ENCODE data around the gene XYLT1. TPM values are rescaled to one million over a fixed set of nuclear protein-coding genes. Genes with fewer than 3 reads are reported as not detected.

Gene XYLT1
- total RNA-seq, 1 experiment from 2014 or later: 14.5 TPM

DNA sequence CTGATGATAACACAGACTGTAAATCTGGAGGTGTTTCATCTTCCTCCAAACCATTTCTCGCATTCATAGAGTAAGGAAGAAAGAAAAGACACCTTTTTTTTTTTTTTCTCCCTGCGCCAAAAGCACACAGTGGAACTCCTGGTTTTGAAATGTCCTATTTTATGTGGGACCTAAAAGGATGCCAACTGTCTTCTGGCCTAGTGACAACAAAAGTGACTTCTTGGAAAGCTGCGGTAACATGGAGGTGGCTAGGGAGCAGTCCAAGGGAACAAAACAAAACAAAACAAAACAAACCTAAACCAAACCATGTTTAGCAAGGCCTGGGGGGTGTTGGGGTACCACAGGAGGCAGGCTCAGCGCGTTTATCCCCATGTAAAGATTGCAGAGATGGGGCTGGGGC lies 174.8 kb downstream of the XYLT1 start:
- peaks cover 38 to 43% of the 10 kb centered on the region in 2 experiments for H3K4me1 Mint-ChIP-seq
- WGBS (ENCODE audit: extremely low coverage, insufficient read length, low lambda C conversion rate): no CpG with 5 or more reads among the region's 5 CpGs
- H3K9me3 Mint-ChIP-seq: no peaks in the 10 kb centered on the region
- no peak overlapping the region for H4K91ac ChIP-seq (ENCODE audit: insufficient read length, low read depth, low read length)
- no peak overlapping the region for H2BK20ac ChIP-seq (ENCODE audit: low read depth, low read length, poor library complexity, severe bottlenecking)
- H3K18ac ChIP-seq (ENCODE audit: insufficient read length, low read depth, low read length): no peak overlapping the region
- no peak overlapping the region for H2AK5ac ChIP-seq (ENCODE audit: insufficient read length, low read length)
- H3T11ph ChIP-seq (ENCODE audit: low read length): no peak overlapping the region
- no peaks in the 10 kb centered on the region for H3K4me1 ChIP-seq (ENCODE audit: insufficient read depth, low read length)
- no peak overlapping the region for H3K27ac ChIP-seq (ENCODE audit: insufficient read length, low read depth, low read length)
- H3K4me2 ChIP-seq (ENCODE audit: insufficient read depth, insufficient read length, low read length): no peak overlapping the region
- no peaks in the 10 kb centered on the region for H3K27me3 Mint-ChIP-seq (ENCODE audit: low read depth)
- H3K56ac ChIP-seq (ENCODE audit: insufficient read length, low read depth, low read length): no peak overlapping the region
- no peak overlapping the region for H3K23ac ChIP-seq (ENCODE audit: insufficient read length, low read depth, low read length)
- no peaks in the 10 kb centered on the region for H4K20me1 ChIP-seq (ENCODE audit: control insufficient read depth, insufficient read depth, insufficient read length)
- H3K27me3 ChIP-seq (ENCODE audit: insufficient read depth, low read length): no peaks in the 10 kb centered on the region
- H2BK5ac ChIP-seq (ENCODE audit: insufficient read length, low read length): no peak overlapping the region
- no peak for DNase-seq
- H3K9ac ChIP-seq (ENCODE audit: extremely low read depth, insufficient read length, low read length): no peak overlapping the region
- H4K8ac ChIP-seq (replicated peaks; ENCODE audit: insufficient read length, low read depth, low read length): no peak overlapping the region
- H3K14ac ChIP-seq (ENCODE audit: insufficient read depth, low read length): no peak overlapping the region
- TF ChIP-seq, protein P1, sequence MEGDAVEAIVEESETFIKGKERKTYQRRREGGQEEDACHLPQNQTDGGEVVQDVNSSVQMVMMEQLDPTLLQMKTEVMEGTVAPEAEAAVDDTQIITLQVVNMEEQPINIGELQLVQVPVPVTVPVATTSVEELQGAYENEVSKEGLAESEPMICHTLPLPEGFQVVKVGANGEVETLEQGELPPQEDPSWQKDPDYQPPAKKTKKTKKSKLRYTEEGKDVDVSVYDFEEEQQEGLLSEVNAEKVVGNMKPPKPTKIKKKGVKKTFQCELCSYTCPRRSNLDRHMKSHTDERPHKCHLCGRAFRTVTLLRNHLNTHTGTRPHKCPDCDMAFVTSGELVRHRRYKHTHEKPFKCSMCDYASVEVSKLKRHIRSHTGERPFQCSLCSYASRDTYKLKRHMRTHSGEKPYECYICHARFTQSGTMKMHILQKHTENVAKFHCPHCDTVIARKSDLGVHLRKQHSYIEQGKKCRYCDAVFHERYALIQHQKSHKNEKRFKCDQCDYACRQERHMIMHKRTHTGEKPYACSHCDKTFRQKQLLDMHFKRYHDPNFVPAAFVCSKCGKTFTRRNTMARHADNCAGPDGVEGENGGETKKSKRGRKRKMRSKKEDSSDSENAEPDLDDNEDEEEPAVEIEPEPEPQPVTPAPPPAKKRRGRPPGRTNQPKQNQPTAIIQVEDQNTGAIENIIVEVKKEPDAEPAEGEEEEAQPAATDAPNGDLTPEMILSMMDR (conservative IDR thresholded peaks at IDR 0.05): no peak
- no peaks in the 10 kb centered on the region for H3K23me2 ChIP-seq (ENCODE audit: insufficient read length, low read depth, low read length, poor library complexity, severe bottlenecking)
- H3K79me1 ChIP-seq (ENCODE audit: insufficient read depth, low read depth, low read length, poor library complexity, severe bottlenecking): no peaks in the 10 kb centered on the region
- no peak overlapping the region for H2BK120ac ChIP-seq (ENCODE audit: low read depth, low read length, poor library complexity, severe bottlenecking)
- no peaks in the 10 kb centered on the region for H3K79me2 ChIP-seq (ENCODE audit: insufficient read depth, low read length)
- no peak overlapping the region for H4K5ac ChIP-seq (ENCODE audit: insufficient read length, low read depth, low read length)
- H3K27ac Mint-ChIP-seq: peak overlapping the region; percentile 26 to 84 (median 78); a peak in 5 of 7 replicates
- H3K9me3 ChIP-seq (ENCODE audit: control insufficient read depth, low read depth, low read length): no peaks in the 10 kb centered on the region
- H2AFZ ChIP-seq (ENCODE audit: low read length): no peak overlapping the region
- no peaks in the 10 kb centered on the region for H3K36me3 Mint-ChIP-seq (ENCODE audit: insufficient read depth in 1 of 3, low read depth in 3 of 3)
- H3K4ac ChIP-seq (ENCODE audit: low read depth, low read length): no peak overlapping the region
- H2BK15ac ChIP-seq (ENCODE audit: low read depth, low read length): no peak overlapping the region
- H2BK12ac ChIP-seq (ENCODE audit: insufficient read length, low read depth, low read length): no peak overlapping the region
- no peak overlapping the region for H3K4me3 Mint-ChIP-seq

All from H9 (cell line).